CD4-positive, alpha-beta T cell treated with Interferon alpha-2 for 1 hour (primary cell): ENCODE data around the gene GDA.
"Not testable (repeated sequence)": the region's sequence is repeated elsewhere in the genome, so short reads cannot be mapped to it uniquely, and the experiment has no call there.

ENCODE experiments used
- DNase-seq, 2 donors: peaks; one replicate each; pipeline ENCODE4 v3.0.0-alpha.2; 2020 to 2022

GDA gene

GRCh38 chr9:72280913-72281500, 131.8 kb downstream of the GDA start:
- peak; percentile 69 to 71 for DNase-seq

- no peak for DNase-seq
Observed at GRCh38 chr9:72289401-72289800, 140.2 kb downstream of the GDA start.

GRCh38 chr9:72290311-72290710, 141.1 kb downstream of the GDA start:
- no peak for DNase-seq

- not testable (repeated sequence) for DNase-seq
Observed at GRCh38 chr9:72291576-72291975, 142.3 kb downstream of the GDA start.

DNA sequence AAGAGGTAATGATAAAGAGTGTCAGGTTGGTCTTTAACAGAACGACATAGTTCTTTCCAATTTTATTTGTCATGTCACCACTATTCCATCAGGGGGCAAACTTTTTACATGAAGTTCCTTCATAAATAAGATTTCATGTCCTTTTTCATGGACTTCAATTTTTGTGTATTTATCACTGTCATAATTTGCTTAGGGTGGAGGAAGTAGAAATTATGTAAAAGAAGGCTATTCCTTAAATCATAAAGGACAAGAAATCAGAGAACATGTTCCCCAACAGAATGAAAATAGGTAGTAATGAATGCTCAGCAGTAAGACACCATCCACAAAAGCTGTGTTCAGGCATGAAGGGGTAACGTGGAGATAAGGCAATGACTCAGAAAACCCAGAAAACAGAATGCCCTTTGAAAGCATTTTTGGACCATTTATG, 143.0 kb downstream of the GDA start:
- peak in 1 of 2 donors; percentile 42 for DNase-seq

- DNase-seq, result peak; percentile 5 to 16
Observed at GRCh38 chr9:72292874-72293607, 143.8 kb downstream of the GDA start.

DNA sequence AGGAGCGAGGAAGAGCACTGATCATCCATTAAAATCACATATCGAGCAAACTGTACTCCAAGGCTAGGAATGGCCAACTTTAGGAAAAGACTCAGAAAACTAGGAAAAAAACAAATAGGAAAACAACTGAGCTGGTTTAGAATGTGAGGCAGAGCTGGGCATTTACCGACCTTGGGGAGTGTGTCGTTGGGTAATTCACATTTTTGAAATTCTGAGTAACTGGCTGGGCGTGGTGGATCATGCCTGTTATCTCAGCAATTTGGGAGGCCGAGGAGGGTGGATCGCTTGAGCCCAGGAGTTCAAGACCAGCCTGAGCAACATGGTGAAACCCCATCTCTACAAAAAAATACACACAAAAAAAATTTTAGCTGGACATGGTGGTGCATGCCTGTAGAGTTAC, 145.7 kb downstream of the GDA start:
- DNase-seq, result peak in 1 of 2 donors; percentile 32

GRCh38 chr9:72297516-72297915, 148.3 kb downstream of the GDA start:
- no peak for DNase-seq

DNA sequence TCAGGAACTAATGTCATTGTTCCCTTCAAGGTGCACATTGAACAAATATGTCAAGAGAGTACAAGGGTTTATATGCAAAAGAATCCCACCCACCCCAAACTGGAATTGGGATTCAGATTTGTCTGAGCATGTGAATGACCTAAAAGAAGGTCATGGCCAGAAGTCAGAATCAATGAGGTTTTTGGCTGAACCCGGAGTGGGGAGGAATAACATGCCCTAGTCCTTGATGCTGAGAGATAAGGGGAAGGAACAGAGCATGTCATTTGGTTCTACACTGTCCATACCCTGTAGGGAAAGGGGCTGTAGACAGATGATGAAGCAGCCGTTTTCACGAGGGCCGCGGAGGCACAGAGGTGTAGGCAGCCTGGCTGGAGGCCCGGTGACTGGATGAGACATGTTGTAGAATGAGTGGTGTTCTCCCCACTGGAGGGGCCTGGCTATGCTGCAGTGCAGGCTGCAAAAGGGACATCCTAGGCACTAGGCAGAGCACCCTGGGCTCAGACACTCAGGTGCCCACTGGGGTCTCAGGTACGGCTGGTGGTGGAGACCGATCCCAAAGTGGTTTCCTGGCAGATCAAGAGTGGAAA, 149.9 kb downstream of the GDA start:
- DNase-seq, result no peak

- peak in 1 of 2 donors; percentile 29 for DNase-seq
Observed at GRCh38 chr9:72300873-72301272, 151.6 kb downstream of the GDA start.
